GM20000 (cell line): ENCODE data around the gene MAGI3.
"Not testable (repeated sequence)": the region's sequence is repeated elsewhere in the genome, so short reads cannot be mapped to it uniquely, and the experiment has no call there.

ENCODE experiments used
- DNase-seq: peaks from one replicate; pipeline ENCODE4 v3.0.0; 2012; ENCODE audit warnings: low spot score
- TF ChIP-seq, protein P1 (sequence below): IDR thresholded peaks from 2 replicates; pipeline ENCODE4 v1.5.1; 2012; ENCODE audit warnings: mild to moderate bottlenecking, control low read depth; ENCODE audit errors: extremely low read depth, missing control alignments

The MAGI3 gene

DNA sequence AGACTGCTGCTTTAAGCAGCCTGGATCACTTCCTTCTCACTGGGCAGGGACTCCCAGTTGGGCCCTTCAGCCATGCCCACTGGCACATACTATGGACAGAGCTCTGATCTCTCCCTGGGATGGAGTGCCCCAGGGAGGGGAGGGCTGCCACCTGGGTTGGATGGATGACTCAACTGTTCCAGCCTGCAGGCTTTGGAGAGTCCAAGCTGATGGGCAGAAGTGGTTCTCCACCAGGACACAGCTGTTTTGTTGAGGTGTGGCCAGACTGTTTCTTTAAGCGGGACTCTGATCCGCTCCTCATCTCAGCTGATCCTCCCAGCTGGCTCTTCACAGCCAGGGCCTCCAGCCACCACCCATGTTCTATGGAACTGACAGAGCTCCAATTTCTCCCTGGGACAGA lies 166.9 kb downstream of the MAGI3 start:
- TF ChIP-seq, protein P1, sequence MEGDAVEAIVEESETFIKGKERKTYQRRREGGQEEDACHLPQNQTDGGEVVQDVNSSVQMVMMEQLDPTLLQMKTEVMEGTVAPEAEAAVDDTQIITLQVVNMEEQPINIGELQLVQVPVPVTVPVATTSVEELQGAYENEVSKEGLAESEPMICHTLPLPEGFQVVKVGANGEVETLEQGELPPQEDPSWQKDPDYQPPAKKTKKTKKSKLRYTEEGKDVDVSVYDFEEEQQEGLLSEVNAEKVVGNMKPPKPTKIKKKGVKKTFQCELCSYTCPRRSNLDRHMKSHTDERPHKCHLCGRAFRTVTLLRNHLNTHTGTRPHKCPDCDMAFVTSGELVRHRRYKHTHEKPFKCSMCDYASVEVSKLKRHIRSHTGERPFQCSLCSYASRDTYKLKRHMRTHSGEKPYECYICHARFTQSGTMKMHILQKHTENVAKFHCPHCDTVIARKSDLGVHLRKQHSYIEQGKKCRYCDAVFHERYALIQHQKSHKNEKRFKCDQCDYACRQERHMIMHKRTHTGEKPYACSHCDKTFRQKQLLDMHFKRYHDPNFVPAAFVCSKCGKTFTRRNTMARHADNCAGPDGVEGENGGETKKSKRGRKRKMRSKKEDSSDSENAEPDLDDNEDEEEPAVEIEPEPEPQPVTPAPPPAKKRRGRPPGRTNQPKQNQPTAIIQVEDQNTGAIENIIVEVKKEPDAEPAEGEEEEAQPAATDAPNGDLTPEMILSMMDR, result no peak
- DNase-seq, result no peak

DNA sequence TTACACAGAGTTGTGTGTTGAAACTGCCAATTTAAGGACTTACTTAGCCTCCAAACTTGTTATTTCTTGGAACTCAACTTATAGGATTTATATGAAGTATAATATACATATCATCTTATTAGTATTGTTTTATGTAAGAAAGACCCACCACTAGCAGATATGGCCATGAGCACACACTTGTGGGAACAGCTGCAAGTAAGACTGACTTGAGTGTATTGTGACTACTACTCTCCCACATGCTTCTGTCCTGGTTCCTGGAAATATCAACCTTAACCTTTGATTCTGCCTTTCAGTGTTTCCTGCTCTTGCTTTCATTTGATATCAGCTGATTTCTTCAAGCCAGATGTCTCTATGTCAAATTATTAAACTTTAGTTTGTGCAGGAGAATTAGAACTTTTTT lies 175.3 kb downstream of the MAGI3 start:
- TF ChIP-seq, protein P1, result no peak

DNA sequence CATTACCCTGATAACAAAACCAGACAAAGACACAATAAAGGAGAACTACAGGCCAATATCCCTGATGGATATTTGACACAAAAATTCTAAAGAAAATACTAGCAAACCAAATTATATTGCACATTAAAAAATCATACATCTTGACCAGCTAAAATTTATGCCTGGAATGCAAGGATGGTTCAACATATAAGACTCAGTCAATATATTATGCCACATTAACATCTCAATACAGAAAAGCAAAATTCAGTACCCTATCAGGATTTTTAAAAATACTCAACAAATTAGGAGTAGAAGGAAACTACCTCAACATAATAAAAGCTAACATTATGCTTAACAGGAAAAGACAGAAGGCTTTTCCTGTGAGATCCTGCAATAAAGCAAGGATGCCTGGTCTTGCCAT lies 177.1 kb downstream of the MAGI3 start:
- TF ChIP-seq, protein P1, result no peak
- no peak for DNase-seq

More for the DNA sequence above, 175.3 kb downstream of the MAGI3 start:
- no peak for DNase-seq

DNA sequence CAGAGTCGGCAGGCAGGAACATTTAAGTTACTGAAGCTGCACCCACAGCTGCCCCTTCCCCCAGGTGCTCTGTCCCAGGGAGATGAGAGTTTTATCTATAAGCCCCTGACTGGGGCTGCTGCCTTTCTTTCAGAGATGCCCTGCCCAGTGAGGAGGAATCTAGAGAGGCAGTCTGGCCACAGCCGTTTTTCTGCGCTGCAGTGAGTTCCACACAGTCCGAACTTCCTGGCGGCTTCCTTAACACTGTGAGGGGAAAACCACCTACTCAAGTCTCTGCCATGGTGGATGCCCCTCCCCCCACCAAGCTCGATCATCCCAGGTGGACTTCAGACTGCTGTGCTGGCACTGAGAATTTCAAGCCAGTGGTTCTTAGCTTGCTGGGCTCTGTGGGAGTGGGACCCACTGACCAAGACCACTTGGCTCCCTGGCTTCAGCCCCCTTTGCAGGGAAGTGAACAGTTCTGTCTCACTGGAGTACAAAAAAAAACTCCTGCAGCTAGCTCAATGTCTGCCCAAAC lies 185.5 kb downstream of the MAGI3 start:
- not testable (repeated sequence) for DNase-seq

DNA sequence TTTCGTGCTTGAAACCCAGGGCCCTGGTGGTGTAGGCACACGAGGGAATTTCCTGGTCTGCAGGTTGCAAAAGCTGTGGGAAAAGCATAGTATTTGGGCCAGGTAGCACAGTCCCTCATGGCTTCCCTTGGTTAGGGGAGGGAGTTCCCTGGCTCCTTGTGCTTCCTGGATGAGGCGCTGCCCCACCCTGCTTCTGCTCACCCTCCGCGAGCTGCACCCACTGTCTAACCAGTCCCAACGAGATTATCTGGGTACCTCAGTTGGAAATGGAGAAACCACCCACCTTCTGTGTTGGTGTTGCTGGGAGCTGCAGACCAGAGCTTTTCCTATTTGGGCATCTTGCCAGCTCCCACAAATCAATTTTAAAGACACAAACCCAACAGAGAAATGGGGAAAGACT lies 186.0 kb downstream of the MAGI3 start:
- DNase-seq, result no peak
- TF ChIP-seq, protein P1, result no peak

DNA sequence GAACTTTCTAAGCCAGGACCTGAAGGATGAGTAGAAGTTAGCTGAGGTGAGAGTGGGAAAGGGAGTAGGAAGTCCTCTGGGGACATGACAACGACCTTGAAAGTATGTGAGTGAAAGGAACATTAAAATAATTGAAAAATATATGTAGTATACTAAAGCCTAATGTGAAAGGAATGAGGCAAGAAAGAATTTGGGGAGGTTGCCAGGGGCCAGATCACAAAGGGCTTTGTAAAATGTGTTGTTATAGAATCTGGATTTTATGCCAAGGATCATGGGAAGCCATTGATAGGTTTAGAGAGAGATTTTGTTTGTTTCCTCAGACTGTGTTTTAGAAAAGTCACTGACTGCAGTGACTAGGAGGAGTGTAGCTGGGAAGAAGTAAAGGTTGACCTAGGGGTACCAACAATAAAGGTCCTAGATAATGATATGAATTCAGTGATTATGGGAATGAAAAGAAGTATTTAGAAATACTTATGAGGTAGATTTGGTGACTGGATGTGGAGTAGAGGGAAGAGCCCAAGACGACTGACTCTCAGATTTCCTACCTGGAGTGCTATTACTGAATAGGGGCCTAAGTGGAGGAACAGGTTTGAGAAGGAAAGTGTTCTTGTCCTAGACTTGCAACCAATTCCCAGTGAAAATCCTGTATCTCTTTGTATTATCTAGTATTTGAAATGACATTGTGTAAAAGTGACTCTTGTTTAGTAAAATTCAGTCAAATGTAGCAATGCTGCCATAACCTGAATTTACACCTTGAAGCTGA lies 189.1 kb downstream of the MAGI3 start:
- TF ChIP-seq, protein P1, result no peak
- no peak for DNase-seq

DNA sequence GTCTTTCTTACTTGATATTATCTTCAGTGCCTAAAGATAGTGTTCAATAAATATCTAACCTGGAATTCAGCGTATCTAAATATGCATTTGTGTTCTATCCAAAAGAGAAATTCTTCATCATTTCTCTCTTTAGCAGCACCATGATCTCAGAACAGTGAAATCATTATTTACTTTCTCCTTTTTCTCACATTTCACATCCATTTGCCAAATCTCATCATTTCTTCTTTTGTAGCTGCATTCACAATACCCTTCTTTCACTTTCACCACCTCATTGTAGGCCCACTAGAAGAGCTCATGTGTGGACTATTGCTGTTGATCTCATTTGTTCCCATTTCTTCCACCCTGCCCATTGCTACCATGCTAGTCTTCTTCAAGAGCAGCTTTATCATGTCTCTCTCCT lies 191.0 kb downstream of the MAGI3 start:
- TF ChIP-seq, protein P1, result no peak
- no peak for DNase-seq

DNA sequence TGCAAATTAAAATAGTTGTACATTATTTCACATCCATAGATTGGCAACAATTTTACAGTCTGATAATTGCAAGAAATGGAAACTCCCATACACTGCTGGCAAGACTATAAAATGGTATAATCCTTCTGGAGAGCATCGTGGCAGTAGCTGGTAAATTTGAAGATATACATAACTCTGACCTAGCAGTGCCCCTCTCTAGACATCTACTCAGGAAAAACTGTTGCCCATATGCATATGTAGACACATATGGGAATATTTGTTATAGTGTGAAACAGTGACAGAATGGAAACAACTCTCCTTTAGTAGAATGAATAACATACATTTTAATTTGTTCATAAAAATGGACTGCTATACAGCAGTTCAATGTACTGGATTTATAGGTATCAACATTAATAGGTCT lies 191.8 kb downstream of the MAGI3 start:
- DNase-seq, result no peak
- TF ChIP-seq, protein P1, result no peak
